DND-41 (cell line): ENCODE data around the gene CLPTM1L.

Source experiments
- CTCF ChIP-seq: IDR thresholded peaks from 2 replicates; pipeline ENCODE4 v1.5.1; 2012; ENCODE audit warnings: borderline replicate concordance, low read length, moderate library complexity, mild to moderate bottlenecking; ENCODE audit not compliant: poor library complexity, severe bottlenecking; ENCODE audit errors: extremely low read depth
- EZH2 ChIP-seq: IDR thresholded peaks from 3 replicates; pipeline ENCODE4 v1.6.1; 2012; ENCODE audit warnings: borderline replicate concordance, low read depth, mild to moderate bottlenecking, moderate library complexity, low read length, inconsistent platforms; ENCODE audit not compliant: severe bottlenecking

GRCh38 chr5:1298723-1299510 is 46.0 kb downstream of the CLPTM1L start:
- no peak for TF ChIP-seq CTCF
- no peak for TF ChIP-seq EZH2
